ENCODE data around the gene MYMK.

The MYMK gene

DNA sequence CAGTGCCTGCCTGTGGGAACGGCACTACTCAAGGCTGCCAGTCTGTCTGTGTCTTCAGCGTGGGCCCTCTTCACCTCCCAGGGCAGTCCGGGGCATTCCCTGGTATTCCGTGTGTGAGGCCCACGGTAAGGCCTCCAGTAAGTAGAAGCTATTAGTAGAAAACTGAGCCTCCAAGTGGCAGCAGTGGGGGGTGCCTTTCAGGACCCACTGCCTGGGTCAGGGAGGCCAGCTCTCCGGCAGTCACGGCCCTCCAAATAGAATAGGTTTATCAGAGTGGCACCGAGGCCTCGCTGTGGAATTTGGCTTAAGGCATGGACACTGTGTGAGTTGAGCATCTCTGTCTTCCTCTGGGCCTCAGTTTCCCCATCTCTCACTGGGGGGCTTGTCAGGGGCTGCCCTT, 32.8 kb upstream of the MYMK start:
- in situ Hi-C loops (cut with HindIII; ENCODE audit: low sequenced_read_pairs), result no loop called here
- DNase-seq (ENCODE audit: low read depth, low spot score), result no peak
- TF ChIP-seq, protein P1, sequence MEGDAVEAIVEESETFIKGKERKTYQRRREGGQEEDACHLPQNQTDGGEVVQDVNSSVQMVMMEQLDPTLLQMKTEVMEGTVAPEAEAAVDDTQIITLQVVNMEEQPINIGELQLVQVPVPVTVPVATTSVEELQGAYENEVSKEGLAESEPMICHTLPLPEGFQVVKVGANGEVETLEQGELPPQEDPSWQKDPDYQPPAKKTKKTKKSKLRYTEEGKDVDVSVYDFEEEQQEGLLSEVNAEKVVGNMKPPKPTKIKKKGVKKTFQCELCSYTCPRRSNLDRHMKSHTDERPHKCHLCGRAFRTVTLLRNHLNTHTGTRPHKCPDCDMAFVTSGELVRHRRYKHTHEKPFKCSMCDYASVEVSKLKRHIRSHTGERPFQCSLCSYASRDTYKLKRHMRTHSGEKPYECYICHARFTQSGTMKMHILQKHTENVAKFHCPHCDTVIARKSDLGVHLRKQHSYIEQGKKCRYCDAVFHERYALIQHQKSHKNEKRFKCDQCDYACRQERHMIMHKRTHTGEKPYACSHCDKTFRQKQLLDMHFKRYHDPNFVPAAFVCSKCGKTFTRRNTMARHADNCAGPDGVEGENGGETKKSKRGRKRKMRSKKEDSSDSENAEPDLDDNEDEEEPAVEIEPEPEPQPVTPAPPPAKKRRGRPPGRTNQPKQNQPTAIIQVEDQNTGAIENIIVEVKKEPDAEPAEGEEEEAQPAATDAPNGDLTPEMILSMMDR (IDR thresholded peaks at IDR 0.05; ENCODE audit: low read depth, low read length), result no peak
- H3K4me3 ChIP-seq (ENCODE audit: low read depth, low read length), result no peak overlapping the region

DNA sequence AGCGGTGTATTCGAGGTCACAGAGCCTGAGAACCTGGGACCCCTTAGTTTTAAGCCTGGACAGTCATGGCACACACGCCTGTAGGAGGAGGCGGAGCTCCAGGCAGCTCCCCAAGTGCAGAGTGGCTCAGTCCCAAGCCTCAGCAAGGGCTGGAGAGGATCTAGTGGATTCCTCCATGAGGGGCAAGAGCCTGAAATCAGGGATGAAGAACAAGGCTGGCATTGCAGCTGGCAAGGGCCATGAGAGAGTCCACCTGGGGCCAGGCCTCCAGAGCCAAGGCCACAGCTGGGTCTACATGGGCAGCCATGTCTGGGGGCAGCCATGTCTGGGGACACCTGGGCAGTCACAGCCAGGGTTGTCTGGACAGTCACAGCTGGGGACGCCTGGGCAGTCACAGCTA, 31.6 kb upstream of the MYMK start:
- no peak for DNase-seq (ENCODE audit: low read depth, low spot score)
- TF ChIP-seq, protein P1 (IDR thresholded peaks at IDR 0.05; ENCODE audit: low read depth, low read length), result no peak
- in situ Hi-C loops (cut with HindIII; ENCODE audit: low sequenced_read_pairs), result no loop called here
- H3K4me3 ChIP-seq (ENCODE audit: low read depth, low read length), result no peak overlapping the region

DNA sequence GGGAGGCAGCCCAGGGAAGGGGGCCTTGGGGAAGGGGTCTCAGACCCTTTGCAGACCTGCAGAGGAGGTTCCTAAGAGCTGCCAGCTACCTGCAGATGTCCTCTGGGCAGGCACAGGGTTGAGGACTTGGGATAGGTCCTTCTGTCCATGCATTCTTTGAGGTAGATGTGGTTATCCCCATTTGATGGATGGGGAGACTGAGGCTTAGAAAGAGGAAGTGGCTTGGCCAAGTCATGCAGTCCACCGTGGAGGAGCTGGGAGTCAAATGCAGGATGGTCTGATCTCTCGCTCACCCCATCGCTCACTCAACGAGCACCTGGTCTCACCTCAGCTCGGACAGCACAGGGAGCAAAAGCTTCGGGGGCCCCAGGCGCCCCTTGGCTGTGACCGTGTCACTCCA, 30.0 kb upstream of the MYMK start:
- H3K4me3 ChIP-seq (ENCODE audit: low read depth, low read length), result no peak overlapping the region
- TF ChIP-seq, protein P1 (IDR thresholded peaks at IDR 0.05; ENCODE audit: low read depth, low read length), result no peak
- in situ Hi-C loops (cut with HindIII; ENCODE audit: low sequenced_read_pairs), result no loop called here
- no peak for DNase-seq (ENCODE audit: low read depth, low spot score)

DNA sequence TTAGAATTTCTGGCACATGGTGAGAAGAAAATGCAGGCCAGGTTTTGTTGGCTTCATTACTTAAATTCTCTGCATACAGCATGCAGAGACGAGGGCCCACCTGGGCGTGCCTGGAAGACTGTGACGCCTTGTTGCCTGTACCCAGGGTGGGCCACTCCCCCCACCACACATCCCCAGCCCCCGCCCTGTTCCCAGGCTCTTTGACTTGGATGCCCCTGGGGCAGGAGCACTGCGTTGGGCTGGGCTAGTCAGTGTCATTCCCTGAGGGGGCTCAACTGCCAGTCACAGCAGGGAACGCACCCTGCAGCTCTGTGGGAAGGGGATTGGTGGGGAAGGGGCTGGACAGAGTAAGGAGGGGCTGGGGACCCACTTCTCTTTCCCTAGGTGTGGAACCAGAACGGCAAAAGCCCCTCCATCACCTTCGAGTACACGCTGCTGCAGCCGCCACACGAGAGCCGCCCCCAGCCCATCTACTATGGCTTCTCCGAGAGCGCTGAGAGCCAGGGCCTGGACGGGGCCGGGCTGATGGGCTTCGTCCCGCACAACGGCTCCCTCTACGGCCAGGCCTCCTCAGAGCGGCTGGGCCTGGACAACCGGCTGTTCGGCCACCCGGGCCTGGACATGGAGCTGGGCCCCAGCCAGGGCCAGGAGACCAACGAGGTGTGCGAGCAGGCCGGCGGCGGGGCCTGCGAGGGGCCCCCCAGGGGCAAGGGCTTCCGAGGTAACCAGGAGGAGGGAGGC, 29.4 kb upstream of the MYMK start:
- in situ Hi-C loops (cut with HindIII; ENCODE audit: low sequenced_read_pairs), result no loop called here
- no peak overlapping the region for H3K4me3 ChIP-seq (ENCODE audit: low read depth, low read length)
- DNase-seq (ENCODE audit: low read depth, low spot score), result no peak
- TF ChIP-seq, protein P1 (IDR thresholded peaks at IDR 0.05; ENCODE audit: low read depth, low read length), result no peak

DNA sequence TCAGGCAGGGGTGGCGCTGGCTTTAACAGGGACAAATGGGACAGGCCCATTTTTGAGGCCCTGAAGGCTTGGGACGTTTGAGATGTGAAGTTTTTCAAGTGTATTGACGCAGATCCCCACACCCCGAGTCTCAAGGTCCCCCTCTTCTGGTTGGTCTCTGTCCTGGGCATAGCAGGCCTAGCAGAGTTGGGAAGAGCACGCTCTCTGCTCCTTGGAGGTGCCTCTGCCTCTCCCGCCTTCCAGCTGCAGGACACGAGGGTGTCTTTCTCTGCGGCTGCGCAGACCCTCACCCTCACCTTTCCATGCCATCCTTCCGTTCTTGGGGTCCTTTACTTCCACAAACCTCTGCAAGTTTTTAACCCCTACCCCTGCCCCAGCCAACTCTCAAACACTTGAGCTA, 28.4 kb upstream of the MYMK start:
- no peak for DNase-seq (ENCODE audit: low read depth, low spot score)
- TF ChIP-seq, protein P1 (IDR thresholded peaks at IDR 0.05; ENCODE audit: low read depth, low read length), result no peak
- no peak overlapping the region for H3K4me3 ChIP-seq (ENCODE audit: low read depth, low read length)
- in situ Hi-C loops (cut with HindIII; ENCODE audit: low sequenced_read_pairs), result no loop called here

DNA sequence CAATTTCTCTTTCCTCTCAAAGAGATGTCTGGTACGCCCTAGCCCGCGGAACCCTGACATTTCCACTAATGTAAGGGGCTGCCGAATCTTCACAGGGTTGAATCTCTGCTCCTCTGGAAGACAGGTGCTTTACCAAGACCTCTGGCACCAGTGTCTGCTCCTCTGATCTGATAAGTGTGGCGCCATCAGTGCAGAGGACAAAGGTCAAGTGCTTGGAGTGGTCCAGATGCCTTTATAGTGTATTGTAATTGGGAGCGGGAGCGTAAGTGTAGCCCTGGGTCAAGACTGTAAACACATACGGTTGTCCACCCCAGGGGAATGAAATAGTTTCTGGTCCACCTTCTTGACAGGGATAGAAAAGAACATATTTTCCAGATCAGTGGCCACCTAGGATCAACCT, 27.5 kb upstream of the MYMK start:
- TF ChIP-seq, protein P1 (IDR thresholded peaks at IDR 0.05; ENCODE audit: low read depth, low read length), result no peak
- DNase-seq (ENCODE audit: low read depth, low spot score), result no peak
- H3K4me3 ChIP-seq (ENCODE audit: low read depth, low read length), result no peak overlapping the region
- in situ Hi-C loops (cut with HindIII; ENCODE audit: low sequenced_read_pairs), result no loop called here

All from astrocyte of the spinal cord (primary cell).